HG03159 (cell line): ENCODE measurements around the gene PEX14.

Source experiments
- ATAC-seq: cut with Tn5 transposase; IDR thresholded peaks from one replicate; pipeline ENCODE4 v1.9.1; 2021; ENCODE audit warnings: mild to moderate bottlenecking, moderate library complexity; ENCODE audit not compliant: unreplicated experiment

PEX14 gene

DNA sequence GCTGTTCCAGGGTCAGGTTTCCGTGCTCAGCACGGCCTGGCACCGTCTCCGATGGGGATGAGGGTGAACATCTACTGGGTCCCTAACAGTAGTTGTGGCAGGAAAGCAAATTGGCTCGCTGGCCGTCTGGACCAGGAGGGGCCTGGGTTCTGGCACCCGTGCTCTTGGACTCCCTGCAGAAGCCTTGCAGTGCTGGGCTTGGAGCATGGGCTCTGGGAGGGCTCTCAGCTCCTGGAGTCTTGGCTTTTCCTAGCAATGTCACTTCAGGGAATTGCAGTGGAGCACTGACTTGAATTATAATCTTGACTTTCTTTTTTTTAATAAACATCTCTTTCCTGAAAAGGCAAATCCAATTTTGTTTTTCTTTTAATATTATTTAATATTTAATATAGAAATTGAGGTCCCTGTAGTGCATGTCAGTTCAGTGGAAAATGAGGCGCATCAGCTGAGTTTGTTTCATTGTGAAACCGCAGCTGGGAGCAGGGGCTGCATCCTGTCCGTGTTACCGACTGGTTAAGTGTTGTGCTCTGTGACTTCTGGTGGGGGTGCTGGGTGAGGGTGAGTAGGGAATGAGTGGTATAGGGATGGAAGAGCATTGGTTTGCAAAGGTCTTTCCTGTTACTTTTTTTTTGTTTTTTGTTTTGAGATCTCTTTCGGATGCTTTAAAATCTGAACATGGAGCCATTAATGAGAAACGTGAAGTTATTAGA, 64.1 kb downstream of the PEX14 start:
- ATAC-seq = no peak

DNA sequence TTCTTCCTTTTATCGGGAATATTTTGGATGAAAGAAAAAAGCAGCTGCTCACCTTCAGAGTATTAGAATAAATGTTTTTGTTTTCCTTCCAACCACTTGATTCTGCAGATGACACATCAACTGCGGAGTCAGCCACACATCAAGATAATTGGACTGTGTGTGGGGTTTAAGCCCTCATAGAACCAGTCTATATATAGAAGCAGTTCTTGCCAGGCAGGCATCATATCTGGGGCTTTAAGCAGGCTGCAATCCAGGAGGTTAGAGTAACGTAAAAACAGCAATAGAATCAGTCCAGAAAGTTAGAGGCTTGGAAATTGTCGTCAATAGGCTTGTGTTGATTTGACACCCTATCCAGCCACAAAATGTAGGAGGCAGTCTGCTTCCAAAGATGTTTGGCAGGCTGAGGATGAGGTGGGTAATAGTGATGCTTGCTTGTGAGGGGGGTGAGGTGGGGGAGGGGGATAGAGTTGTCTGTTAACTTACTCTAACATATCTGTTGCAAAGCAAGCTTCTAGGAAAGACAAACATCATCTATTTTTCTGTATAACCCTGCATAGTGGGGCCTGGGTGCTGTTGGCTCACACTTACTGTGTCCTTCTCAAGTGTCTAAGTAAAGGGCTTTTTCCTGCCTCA, 64.8 kb downstream of the PEX14 start:
- no peak for ATAC-seq

DNA sequence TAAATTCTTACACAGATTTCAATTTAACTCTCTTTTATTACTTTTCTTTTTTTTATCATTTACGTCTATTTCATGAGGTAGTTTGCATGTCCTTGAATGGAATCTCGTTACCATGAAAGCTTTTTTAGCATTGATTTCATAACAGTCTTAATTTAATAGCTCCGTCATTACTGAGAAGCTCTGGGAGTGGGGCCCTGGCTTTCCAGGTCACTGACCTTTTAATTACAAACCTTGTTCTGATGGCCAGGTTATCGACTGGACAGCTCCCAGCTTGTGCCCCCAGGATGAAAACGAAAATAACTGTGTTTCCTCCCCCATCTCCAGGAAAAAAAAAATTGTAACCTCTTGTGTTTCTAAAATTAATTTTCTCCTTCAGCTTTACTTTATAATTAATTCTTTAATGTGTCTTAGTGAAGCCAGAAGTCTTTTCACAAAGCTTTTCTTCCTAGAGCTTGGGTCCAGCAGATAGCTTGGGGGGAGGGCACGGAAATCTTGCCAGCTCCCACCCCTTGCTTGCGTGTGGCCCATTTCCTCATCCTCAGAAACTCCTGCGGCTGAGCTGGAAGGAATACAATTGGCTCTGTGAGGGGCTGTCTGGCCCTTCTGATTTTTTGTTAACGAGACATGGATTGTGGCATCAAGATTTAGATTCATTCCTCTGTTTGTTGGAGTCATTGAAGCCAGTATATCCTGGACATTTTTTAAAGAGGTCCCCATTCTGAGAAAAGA, 65.7 kb downstream of the PEX14 start:
- no peak for ATAC-seq

DNA sequence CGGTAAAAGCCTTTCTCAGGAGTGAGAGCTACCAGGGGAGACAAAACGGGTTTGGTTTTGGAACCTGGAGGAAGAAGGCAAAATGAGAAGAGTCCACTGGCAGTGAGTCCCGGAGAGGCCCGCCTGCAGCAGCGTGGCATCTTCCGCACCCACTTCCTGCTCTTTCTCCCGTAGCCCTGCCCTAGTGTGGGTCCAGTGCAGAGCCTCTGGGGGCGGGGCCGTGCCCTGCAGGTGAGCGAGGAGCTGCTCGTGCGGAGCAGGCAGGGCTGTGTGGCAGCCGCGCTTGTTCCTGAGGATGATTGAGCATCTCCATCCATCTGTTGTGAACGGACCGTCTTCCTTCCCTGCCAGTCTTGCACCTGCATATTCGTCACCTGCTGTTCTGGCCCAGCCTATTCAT, 66.5 kb downstream of the PEX14 start:
- no peak for ATAC-seq

DNA sequence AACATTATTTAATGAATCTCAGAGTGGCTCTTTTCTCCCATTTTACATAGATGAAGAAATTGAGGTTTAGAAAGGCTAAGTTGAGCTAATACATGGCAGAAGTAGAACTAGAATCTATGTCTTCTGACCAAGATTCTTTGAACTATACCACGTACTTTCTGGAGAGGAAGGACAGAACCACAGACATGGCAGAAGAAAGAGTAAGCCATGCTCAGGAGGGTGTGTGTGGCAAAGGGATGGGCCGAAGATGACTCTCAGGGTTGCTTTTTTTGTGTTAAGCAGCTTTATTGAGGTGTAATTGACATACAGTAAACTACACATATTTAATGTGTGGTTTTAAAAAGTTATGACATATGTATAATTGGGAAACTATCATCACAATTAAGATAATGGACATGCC, 69.5 kb downstream of the PEX14 start:
- no peak for ATAC-seq

DNA sequence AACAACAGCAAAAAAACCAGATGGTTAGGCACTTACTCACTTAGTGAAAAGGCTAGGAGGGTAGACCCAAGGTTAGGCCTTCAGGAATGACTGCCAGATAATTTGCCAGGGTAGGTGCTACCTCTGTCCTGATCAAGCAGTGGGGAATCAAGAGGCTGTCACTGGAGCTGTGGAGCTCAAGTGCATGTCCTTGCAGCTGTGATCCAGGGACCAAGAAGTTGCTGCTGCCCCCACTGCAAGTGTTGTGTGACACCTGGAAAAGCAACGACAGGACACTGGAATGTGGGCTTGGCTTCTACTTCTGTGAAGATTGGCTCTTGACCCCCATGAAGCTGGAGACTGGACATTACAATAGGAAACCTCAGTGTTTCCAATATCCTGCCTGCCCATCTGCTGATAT, 72.1 kb downstream of the PEX14 start:
- no peak for ATAC-seq

DNA sequence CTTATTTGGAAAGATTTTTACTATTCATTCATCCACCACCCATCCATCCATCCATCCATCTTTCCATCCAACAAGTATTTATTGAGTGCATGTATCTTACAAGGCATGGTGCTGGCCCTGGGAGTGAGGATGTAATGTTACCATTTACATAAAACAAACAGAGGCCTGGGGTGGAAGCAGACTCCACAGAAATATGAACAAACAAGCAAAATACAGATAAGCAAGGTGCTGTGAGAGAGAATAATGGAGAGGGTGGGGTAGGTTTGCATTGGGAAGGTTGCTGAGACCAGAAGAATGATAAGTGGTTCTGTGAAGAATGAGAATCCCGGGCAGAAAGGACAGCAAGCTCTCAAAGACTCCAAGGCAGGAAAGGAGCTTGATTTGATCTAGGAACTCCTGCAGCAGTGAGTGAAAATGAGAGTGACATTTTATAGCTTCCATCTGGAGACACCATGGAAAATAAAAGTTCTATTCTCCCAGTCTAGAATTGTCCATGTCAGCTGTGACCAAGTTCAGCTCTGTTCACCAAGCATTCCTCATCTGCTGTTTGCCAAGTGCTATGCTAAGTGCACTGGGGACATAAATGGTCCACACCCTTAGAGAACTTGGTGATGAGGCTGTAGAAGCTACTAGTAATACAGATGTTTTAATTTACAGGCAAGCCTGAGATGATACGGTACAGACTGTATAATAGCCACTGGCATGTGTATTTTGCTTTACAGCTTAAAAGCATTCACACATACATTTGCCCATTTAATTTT, 75.3 kb downstream of the PEX14 start:
- no peak for ATAC-seq

DNA sequence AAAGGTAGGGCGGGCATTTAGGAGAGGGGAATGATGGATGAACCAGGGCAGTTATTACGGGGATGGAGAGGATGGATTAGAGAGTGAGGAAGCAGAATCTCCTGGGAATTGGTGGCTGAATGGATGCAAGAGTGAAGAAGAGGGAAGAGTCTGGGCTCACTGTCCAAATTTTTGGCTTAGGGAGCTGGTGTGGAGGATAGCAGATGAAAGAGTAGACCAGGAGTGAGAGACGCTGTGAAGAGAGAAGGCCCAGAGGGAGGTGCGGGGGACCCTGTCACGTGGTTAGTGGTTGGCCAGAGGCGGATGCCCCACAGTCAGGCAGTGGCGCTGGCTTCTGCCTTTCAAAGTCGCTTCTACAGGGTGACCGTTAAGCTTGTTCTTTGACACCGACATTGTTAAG, 78.4 kb downstream of the PEX14 start:
- ATAC-seq = no peak

DNA sequence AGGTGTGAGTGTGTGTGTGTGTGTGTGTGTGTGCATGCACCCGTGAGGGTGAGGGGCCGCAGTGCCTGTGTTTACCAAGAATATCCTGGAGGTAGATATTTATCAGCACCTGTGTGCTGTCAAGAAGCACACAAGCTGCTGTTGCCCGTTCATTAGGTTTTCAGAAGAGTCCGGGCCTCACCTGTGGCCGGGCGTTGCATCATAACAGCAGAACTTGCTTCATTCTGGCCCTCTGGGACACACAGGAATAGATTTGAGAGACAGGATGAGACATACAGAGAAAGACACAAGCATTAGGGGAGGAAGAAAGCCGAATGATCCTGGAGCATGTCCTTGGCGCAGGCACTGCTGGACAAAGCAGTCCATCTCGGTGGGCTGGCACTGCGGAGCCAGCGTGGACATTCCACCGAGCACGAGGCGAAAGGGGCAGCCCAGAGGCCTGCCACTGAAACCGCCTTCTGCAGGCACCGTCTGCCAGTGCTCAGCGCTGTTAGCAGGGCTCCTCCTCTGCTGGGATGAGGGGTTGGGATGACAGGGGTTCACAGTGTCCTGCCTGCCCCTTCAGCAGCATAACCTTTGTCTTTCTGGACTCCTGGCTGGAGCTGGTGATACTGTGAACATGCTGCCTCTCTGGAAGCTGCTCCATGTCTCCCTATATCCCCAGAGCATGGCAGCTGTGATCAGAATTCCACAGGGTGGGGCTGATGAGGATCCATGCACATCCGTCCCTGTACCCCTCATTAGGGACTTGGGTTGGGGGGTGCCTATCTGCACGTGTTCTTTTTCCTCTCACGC, 81.1 kb downstream of the PEX14 start:
- ATAC-seq = no peak

DNA sequence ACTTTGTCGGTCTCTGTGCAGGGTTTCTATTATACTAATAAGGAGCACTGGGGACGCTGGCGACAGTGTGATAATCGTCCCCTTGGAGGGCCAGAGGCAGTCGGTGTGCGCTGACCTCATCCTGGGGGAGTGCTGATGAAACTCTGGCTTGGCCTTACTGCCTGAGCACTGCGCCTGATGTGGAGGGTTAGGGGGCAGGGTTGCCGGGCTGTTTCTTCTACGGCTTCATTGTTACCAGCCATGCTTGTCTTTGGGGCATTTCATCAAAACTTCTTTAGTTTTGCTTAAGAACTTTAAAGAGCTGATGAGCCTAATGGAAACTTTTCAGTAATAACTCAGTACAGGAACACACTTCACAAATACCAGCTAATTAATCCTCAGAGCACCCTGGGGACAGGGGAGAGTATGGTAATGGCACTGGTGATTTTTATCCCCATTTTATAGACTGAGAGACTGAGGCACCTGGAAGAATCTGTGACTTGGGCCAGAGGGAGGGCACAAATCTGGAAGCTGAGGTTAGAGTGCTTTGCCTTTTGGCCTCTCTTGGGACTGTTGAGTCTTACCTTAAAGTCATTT, 81.8 kb downstream of the PEX14 start:
- ATAC-seq = no peak

DNA sequence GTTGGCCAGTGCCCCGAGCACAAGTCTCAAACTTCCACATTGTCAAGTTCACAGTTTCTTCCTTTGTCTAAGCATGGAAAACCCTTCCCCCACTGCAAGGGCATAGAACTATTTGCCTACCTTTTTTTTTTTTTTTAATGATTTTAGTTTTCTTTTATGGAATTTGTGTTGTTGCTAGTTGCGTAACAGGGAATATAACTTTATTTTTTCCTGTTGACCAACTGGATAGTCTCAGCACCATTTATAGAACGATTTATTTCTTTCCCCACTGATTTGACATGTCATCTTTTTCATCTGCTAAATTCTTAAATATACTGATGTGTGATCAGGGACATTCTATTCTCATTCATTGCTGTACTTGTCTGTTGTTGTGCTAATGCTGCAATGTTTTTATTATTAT, 83.0 kb downstream of the PEX14 start:
- no peak for ATAC-seq

DNA sequence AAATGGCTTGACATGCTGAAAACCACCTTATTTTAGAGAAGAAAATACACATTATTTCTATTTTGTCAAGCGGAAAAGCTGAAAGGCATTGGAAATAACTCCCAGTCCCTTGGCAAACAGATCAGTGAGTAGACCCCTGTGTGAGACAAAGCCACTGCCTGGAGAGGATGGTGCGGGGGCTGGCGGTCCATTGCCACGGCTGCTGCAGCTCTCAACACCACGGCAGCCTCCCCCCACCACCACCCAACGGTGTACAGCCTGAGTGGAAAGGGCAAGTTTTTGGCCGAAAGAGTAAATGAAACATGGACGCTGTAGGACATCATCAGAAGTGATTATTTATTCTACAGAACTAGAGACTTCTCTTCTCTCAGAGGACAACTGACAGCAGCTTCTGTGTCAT, 84.6 kb downstream of the PEX14 start:
- ATAC-seq = no peak

DNA sequence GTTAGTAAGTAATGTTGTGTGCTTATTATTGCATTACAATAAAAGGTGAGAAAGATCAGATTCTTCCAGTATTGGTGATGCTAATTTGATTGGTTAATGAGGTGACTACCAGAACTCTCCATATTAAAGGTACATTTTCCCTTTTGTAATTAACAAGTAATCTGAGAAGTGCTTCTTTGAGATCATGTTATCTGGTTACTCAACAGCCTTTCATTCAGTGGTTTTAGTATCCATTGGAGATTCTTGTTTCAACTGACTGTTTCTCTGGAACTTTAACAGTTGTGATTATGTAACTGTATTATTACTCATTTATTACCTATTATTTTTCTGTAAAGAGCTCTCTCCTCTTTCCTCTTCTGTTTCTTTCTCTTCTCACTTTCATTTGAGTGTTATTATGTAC, 86.7 kb downstream of the PEX14 start:
- ATAC-seq = no peak

DNA sequence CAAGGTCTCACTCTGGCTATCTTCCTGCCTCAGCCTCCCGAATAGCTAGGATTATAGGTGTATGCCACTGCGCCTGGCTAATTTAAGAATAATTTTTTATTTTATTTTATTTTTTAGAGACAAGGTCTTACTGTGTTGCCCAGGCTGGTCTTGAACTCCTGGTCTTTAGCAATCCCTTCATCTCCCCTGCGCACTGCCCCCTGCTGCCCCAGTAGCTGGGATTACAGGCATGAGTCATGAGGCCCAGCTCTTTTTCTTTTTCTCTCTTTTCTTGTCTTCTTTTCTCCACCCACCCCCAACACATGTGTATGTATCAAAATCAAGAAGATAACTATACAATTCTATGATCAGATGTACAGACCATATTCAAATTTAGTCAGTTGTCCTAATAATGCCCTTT, 87.2 kb downstream of the PEX14 start:
- no peak for ATAC-seq

DNA sequence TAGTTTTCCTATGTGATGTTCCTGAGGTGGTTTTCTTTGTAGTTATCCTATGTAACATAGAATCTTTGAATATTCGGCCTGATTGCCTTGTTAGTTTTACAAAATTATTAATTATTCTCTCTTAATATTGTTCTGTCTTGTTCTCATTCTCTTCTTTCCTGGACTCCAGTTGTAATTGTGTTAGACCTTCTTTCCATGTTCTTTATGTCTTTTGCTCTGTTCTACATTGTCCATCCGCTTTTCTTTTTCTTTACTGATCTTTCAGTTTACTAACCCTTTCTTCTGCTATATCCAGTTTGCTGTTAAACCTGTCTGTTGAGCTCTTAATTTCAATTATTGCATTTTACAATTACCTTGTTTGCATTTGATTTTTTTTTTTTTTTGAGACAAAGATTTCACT, 89.3 kb downstream of the PEX14 start:
- no peak for ATAC-seq

DNA sequence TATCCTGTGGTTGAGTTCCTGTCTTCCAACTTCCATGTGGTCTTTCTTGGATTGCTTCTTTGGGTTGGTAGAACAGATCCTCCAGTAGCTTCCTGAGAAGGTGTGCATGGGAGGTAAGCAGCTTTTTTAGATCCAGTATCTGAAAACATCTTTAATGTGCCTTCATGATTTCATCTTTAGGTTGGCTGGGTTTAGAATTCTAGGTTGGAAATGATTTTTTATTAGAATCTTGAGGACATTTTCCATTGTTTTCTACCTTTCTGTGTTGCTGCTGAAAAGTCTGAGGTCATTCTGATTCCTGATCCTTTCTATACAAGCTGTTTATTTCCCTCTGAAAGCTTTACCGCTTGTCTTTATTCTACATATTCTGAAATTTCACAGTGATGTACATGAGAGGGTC, 94.8 kb downstream of the PEX14 start:
- ATAC-seq = no peak

DNA sequence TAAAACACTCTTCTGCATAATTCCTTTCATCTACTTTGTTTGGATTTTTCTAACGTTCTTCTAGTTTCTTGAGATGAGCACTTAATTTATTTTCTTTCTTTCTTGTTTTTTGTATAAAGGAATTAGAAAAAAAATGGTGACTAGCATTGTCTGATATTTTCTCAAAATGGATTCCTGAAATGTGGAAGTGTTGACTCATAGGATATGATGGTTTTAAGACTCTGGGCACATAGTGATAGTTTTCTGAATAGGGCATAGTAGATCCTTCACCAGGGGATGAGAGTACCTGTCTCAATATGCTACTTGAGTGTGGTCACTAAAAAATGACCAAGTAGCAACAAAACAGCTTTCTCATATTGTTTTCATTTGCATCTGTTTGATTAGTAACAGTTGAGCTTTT, 100.9 kb downstream of the PEX14 start:
- no peak for ATAC-seq

DNA sequence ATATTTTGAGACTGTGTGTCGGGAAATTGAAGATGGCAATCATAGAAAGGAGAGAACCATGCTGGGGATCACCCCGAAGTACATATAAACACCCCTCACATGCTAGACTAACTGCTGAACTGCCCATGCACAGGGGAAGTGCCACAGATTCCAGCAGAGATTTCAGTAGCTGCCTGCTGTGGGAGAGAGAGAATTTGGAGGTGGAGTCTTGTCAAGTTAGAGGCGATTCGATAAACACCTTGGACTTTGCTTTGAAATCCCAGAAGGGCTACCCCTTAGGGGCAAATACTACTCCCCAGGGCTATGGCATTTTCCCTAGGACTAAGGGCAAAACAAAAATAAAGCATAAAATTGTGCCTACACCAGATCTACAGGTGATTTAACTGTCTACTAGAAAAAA, 103.3 kb downstream of the PEX14 start:
- ATAC-seq = no peak

DNA sequence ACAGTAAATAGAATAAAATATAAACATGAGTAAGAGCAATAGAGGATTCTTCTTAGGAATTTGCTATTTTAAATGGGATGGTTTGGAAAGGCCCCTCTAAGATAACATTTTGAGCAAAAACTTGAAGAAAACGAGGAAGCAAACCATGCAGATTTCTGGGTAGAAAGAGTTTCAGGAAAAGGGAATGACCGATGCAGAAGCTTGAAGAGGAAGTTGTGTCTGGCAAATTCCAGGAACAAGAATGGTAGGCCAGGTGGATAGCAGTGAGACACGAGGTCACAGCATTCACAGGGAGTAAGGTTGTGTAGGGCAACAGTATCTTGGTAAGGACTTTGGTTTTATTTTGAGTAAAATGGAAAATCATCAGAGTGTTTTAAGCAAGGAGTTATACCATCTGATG, 108.9 kb downstream of the PEX14 start:
- no peak for ATAC-seq

DNA sequence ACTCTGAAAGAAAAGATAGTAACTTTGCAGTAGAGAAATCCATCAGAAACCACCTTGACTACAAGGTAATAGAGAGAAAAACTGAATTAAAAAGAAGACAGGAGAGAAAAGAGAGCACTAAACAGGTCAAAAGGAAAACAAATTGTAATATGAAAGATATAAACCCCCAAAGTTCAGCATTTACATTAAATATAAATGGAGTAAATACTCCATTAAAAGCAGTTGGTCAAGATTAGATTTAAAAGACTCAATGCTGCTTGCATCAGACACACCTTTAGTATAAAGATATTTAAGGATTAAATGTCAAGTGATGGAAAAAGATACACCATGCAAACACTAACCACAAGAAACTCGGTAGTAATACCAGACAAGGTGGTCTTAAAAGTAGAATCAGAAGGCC, 110.5 kb downstream of the PEX14 start:
- ATAC-seq = no peak
